Endothelial cell of umbilical vein (primary cell): ENCODE results near the gene LRRC23. TPM values are rescaled to one million over a fixed set of nuclear protein-coding genes. Genes with fewer than 3 reads are reported as not detected.

ENCODE experiments used
- BruUV-seq: library from RNA; stranded (reverse); fragments of 400-500 nt; replicated peaks from 2 replicates; lab custom pipeline; 2021; lab: Mats Ljungman, UMichigan
- CTCF ChIA-PET: fragments of 300-600, 350-600 bp; sonication (Branson Sonifier 250); formaldehyde crosslinking; loops from one replicate; lab custom pipeline; 2021; ENCODE audit warnings: antibody characterized with exemption, inconsistent platforms; lab: Charles Lee
- POLR2A ChIA-PET: fragments of 300-600, 350-600 bp; sonication (Branson Sonifier 250); formaldehyde crosslinking; loops from one replicate; lab custom pipeline; 2021; ENCODE audit warnings: antibody characterized with exemption, inconsistent platforms; lab: Charles Lee
- DNase-seq: peaks from one replicate; pipeline ENCODE4 v3.0.0-alpha.2; 2011; ENCODE audit warnings: low read depth, low spot score
- FAIRE-seq: peaks from 2 replicates; lab custom pipeline; 2011; peaks lifted over from hg19 to GRCh38; lab: Jason Lieb, UNC
- H2AFZ ChIP-seq: 2 replicates; pipeline ENCODE4 v1.6.0; 2012; ENCODE audit warnings: low read depth, low read length, control low read depth, inconsistent platforms
- H3K27ac ChIP-seq: 2 replicates; pipeline ENCODE4 v1.5.1; 2011; ENCODE audit warnings: low read depth, mild to moderate bottlenecking, control low read depth, low read length, moderate library complexity; ENCODE audit not compliant: insufficient read depth
- H3K27me3 ChIP-seq, 2 experiments: 2 replicates each; pipeline versions ENCODE4 v1.6.0 to v1.6.1; 2011; ENCODE audit warnings: low read length in 2 of 2, mixed read lengths in 1 of 2; ENCODE audit not compliant: control insufficient read depth in 2 of 2, insufficient read depth in 2 of 2
- H3K36me3 ChIP-seq, 2 experiments: 2 replicates in 1 of 2; 3 replicates in 1 of 2; pipeline ENCODE4 v1.5.1; 2011; ENCODE audit warnings: low read length in 2 of 2, mild to moderate bottlenecking in 1 of 2, moderate library complexity in 1 of 2; ENCODE audit not compliant: control insufficient read depth in 2 of 2, insufficient read depth in 2 of 2; ENCODE audit errors: extremely low read depth in 1 of 2
- H3K4me1 ChIP-seq: 3 replicates; pipeline ENCODE4 v1.5.1; 2011; ENCODE audit warnings: mild to moderate bottlenecking, low read length; ENCODE audit not compliant: control insufficient read depth, insufficient read depth; ENCODE audit errors: extremely low read depth
- H3K4me2 ChIP-seq: 2 replicates; pipeline ENCODE4 v1.6.1; 2011; ENCODE audit warnings: low read length, control low read depth, mixed read lengths; ENCODE audit not compliant: insufficient read depth
- H3K4me3 ChIP-seq, 3 experiments: fragments of 200-600 bp in 1 of 3; sonication (generic), shearing (Covaris generic) in 1 of 3; replicated peaks in 1 of 3; 2 replicates each; pipeline ENCODE4 v1.5.1; 2011 to 2016; ENCODE audit warnings: control low read depth in 3 of 3, low read length in 3 of 3, mild to moderate bottlenecking in 2 of 3, inconsistent platforms in 1 of 3, low read depth in 1 of 3, moderate library complexity in 1 of 3; ENCODE audit not compliant: insufficient read depth in 1 of 3
- H3K79me2 ChIP-seq: 2 replicates; pipeline ENCODE4 v1.6.0; 2012; ENCODE audit warnings: low read length, inconsistent platforms; ENCODE audit not compliant: control insufficient read depth, insufficient read depth
- H3K9ac ChIP-seq: replicated peaks from 2 replicates; pipeline ENCODE3; 2011; ENCODE audit warnings: low read length, control low read depth; ENCODE audit not compliant: insufficient read depth; ENCODE audit errors: extremely low read depth
- H3K9me1 ChIP-seq: replicated peaks from 3 replicates; pipeline ENCODE4 v1.6.0; 2011; ENCODE audit warnings: mild to moderate bottlenecking, low read length; ENCODE audit not compliant: control insufficient read depth, insufficient read depth; ENCODE audit errors: extremely low read depth
- H3K9me3 ChIP-seq: replicated peaks from 2 replicates; pipeline ENCODE4 v1.5.1; 2012; ENCODE audit warnings: low read length, inconsistent platforms; ENCODE audit not compliant: control insufficient read depth, insufficient read depth
- H4K20me1 ChIP-seq: replicated peaks from 2 replicates; pipeline ENCODE3; 2011; ENCODE audit warnings: mild to moderate bottlenecking, low read length; ENCODE audit not compliant: control insufficient read depth, insufficient read depth; ENCODE audit errors: extremely low read depth
- CTCF ChIP-seq, 2 donors: IDR thresholded peaks; 1 replicate in 1 of 2; 2 replicates in 1 of 2; pipeline ENCODE4 v1.5.1; 2011; ENCODE audit warnings: low read length in 2 of 2, mild to moderate bottlenecking in 2 of 2, moderate library complexity in 2 of 2, control low read depth in 1 of 2, inconsistent platforms in 1 of 2, low read depth in 1 of 2; ENCODE audit not compliant: insufficient read depth in 1 of 2; ENCODE audit errors: extremely low read depth in 1 of 2
- GATA2 ChIP-seq: IDR thresholded peaks from 2 replicates; pipeline ENCODE4 v1.7.0; 2011; ENCODE audit warnings: low read depth, mild to moderate bottlenecking, moderate library complexity, mixed read lengths, low read length; ENCODE audit not compliant: insufficient read length, insufficient read depth
- MAX ChIP-seq: IDR thresholded peaks from 2 replicates; pipeline ENCODE4 v1.6.1; 2011; ENCODE audit not compliant: insufficient read depth, insufficient read length
- MYC ChIP-seq: IDR thresholded peaks from one replicate; pipeline ENCODE4 v1.6.1; 2011; ENCODE audit warnings: mild to moderate bottlenecking, low read depth, low read length
- POLR2A ChIP-seq: IDR thresholded peaks from 2 replicates; pipeline ENCODE4 v1.6.1; 2012; ENCODE audit warnings: low read depth, mild to moderate bottlenecking, control low read depth, low read length
- POLR2AphosphoS5 ChIP-seq: IDR thresholded peaks from 2 replicates; pipeline ENCODE4 v1.6.1; 2012; ENCODE audit warnings: low read depth, mild to moderate bottlenecking, control low read depth, low read length, moderate library complexity; ENCODE audit not compliant: insufficient read depth
- dilution Hi-C: fragments of 300-500 bp; cut with MboI; formaldehyde crosslinking; loops from one replicate; pipeline ENCODE4 v1.15.0; 2019; ENCODE audit warnings: low sequenced_read_pairs; ENCODE audit not compliant: extremely low pct_ligation_motif_present
- intact Hi-C: fragments of 100-400 bp; cut with micrococcal nuclease; formaldehyde crosslinking; loops from one replicate; pipeline ENCODE4 v1.10.0; 2022
- polyA plus RNA-seq, 4 experiments: library from polyadenylated mRNA; depleted of rRNA in 3 of 4; stranded (reverse) in 3 of 4; unstranded in 1 of 4; fragments of >200 nt; gene quantifications; 2 replicates each; pipeline versions ENCODE4 v1.2.1 to v1.2.3, GENCODE V29; 2011 to 2012; ENCODE audit warnings: missing spikeins in 1 of 4
- total RNA-seq: library from RNA; stranded (reverse); gene quantifications from 2 replicates; pipeline ENCODE4 v1.2.3, GENCODE V29; 2021

The LRRC23 gene
- total and polyA plus RNA-seq, 2 donors (not counting 3 experiments of a cell fraction or from before 2014, with no cell fraction given) = 3.1 to 3.5 TPM

GRCh38 chr12:6915789-6916285 is 11.2 kb downstream of the LRRC23 start:
- no peak overlapping the region for H3K27ac ChIP-seq
- no peak overlapping the region for H3K4me3 ChIP-seq
- H3K4me1 ChIP-seq = peaks cover 11% of the 10 kb centered on the region
- intact Hi-C loops = no loop called here
- no peak overlapping the region for H2AFZ ChIP-seq
- ChIA-PET CTCF (interaction anchor here (1.5 to 3.5 kb wide), 2 partner anchors 24 to 43 kb away, joined by 5 to 12 read pairs; partner anchors contain the start of gene SPSB2), POLR2A (interaction anchor here (1.1 kb wide), 1 partner anchor 9 kb away, joined by 3 read pairs; no protein-coding TSS in a partner anchor)
- no peaks in the 10 kb centered on the region for H4K20me1 ChIP-seq
- no peaks in the 10 kb centered on the region for H3K36me3 ChIP-seq
- no peaks in the 10 kb centered on the region for H3K9me3 ChIP-seq
- DNase-seq = no peak
- no peak for TF ChIP-seq POLR2A
- no peak for TF ChIP-seq GATA2
- TF ChIP-seq MYC = no peak
- no peak for TF ChIP-seq POLR2AphosphoS5
- no peak for TF ChIP-seq MAX
- no peak for TF ChIP-seq CTCF (IDR thresholded peaks at IDR 0.05; ENCODE audit: extremely low read depth in 1 of 2, insufficient read depth in 1 of 2, low read depth in 1 of 2, low read length in 2 of 2)
- no peak overlapping the region for H3K4me2 ChIP-seq
- dilution Hi-C loops = no loop called here
- no peaks in the 10 kb centered on the region for H3K27me3 ChIP-seq
- H3K79me2 ChIP-seq = no peaks in the 10 kb centered on the region
- H3K9ac ChIP-seq = no peak overlapping the region
- no peaks in the 10 kb centered on the region for H3K9me1 ChIP-seq
- no peak for FAIRE-seq
- no TSS peak for BruUV-seq
